NCI-H1092 (cell line): Measurements from ENCODE around the gene COPB2.
"Not testable (repeated sequence)": the region's sequence is repeated elsewhere in the genome, so short reads cannot be mapped to it uniquely, and the experiment has no call there.

Experiments used
- DNase-seq: peaks from one replicate; lab custom pipeline; 2025; lab: John Stamatoyannopoulos, UW

The COPB2 gene

GRCh38 chr3:139389552-139390368, at the start of gene COPB2:
Gene COPB2 (minus strand): TSS chr3:139389647. CDS start chr3:139389550, 97 bp downstream.
- DNase-seq: peak; percentile 99

GRCh38 chr3:139434764-139435307, 45.4 kb upstream of the COPB2 start:
- no peak for DNase-seq

DNA sequence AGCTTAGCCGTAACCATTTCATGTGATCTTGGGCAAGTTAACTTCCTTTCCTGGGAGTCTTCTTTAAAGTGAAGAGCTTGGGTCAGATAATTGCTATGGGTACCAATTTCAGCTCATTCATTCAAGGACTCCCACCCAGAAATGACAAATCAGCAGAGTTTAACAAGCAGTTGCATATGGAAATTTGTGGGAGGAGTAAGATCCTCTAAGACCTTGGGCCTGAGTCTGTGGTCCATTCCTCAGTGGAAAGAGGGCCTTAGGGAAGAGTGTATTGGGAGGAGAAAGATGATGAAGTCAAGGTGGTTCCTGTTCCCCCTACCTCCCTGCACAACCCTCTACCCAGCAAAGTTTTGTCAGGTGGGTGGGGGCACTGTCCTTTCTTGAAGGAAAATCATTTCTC, 44.8 kb upstream of the COPB2 start:
- DNase-seq: no peak

DNA sequence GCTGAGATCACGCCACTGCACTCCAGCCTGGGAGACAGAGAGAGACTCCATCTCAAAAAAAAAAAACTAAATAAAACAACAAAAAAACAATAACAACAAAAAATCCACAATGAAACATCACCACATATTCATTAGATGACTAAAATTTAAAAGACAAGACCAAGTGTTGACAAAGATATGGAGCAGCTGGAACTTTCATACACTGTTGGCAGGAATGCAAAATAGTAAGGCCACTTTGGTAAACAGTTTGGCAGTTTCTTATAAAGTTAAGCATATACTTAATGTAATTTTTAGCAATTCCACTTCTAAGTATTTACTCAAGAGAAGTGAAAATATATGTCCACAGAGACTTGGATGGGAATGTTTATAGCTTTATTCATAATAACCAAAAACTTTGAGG, 43.6 kb upstream of the COPB2 start:
- DNase-seq: no peak

GRCh38 chr3:139430493-139430892, 41.0 kb upstream of the COPB2 start:
- peak; percentile 12 for DNase-seq

DNA sequence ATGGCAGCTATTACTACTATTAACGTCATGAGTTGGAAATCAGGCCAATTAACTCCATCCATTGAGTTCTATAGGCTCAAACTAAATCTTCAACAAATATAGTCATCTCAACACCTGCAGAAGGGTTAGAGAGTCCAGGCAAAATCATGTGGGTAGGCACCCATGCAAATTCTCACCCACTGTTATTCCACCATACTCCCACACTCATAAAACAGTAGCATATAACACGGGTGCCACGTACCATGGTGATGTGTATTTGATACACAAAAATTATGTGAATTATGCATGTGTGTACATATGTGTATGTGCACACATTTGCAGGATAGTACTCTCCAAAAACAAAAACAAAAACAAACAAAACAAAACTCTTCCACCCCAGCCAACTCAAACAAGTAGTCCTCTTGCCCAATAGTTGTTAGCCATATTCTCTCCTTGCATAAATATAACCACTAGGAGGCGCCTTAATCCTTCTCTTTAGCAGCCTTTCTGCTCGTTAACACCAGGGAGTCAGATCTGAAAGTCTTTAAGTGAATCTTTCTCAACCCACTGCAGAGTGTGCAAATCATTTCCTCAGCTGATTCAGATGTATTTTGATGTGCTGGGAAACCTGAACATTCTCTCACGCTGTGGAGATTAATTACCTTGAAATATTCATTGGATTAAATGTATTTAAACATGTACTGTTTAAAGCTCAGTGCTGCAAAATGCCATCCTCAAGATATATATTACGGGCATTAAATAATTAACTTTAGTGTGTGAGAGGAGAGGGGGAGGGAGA, 38.0 kb upstream of the COPB2 start:
- DNase-seq: peak; percentile 81

GRCh38 chr3:139425745-139426400, 36.4 kb upstream of the COPB2 start:
- no peak for DNase-seq

- DNase-seq: no peak
Observed at GRCh38 chr3:139423232-139423631, 33.8 kb upstream of the COPB2 start.

DNA sequence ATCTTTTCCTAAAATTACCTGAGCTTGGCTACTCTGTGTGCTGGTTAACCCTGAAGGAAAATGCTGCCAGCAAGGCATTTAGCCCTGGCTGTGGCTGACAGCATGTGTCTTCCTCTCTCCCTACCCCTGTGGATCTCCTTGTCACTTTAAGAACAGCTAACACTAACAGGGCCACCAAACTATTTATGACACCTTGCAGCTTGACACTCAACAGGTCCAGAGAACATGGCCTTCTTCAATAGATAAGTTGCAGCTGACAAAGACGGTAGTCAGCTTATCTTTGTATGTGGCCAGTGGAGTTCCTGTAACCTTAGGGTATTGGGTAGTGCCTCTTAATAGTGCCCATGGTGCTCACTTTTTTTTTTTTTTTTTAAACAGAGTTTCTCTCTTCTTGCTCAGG, 32.0 kb upstream of the COPB2 start:
- DNase-seq: no peak

DNA sequence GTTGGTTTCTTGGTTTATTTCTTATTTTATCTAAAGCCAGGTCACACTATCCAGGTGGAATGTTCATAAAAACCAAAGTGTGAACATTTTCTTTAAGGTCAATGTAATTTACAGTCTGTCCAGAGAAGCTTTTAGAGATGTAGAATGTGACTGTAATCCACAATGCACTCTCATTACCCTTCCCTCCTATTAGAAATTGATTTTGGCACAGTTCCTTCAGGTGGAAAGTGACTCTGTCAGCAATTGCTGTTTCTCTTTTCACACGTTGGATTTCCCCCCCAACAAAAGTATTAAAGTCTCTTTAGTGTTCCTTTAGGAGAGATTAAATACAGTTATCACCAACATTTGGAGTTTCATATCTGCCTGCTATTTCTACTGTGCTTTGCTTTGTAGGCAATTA, 31.6 kb upstream of the COPB2 start:
- DNase-seq: no peak

DNA sequence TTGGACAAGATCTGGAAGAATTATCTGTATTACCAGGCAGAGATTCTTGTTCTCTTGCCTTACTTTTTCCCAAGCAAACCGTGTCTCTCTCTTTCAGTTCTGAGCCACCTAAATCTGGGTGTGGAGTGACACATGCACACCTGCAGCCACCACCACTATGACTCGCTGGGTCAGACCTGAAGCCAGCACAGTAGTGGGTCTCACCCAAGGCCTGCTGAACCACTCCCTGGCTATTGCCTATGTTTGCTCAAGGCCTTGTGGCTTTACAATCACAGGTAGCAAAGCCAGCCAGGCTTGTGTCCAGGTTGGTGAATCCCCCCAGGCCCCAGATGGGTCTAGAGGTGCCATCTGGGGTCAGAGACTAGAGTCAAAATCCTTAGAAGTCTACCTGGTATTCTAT, 28.7 kb upstream of the COPB2 start:
- no peak for DNase-seq

DNA sequence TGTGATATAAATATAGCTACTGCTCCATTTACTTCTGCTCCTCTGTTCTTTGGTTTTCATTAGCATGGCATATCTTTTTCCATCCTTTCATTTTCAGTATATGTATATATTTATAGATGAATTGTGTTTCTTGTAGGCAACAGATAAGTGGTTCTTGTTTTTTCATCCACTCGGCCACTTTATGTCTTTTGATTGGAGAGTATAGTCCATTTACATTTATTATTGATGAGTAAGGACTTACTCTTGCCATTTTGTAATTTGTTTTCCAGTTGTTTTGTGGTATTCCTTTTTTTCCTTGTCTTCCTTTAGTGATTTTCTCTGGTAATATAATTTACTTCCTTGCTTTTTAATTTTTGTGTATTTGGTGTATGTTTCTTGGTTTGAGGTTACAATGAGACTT, 26.8 kb upstream of the COPB2 start:
- no peak for DNase-seq

GRCh38 chr3:139414608-139415224, 25.3 kb upstream of the COPB2 start:
- no peak for DNase-seq

- not testable (repeated sequence) for DNase-seq
Observed at GRCh38 chr3:139412891-139413290, 23.4 kb upstream of the COPB2 start.

DNA sequence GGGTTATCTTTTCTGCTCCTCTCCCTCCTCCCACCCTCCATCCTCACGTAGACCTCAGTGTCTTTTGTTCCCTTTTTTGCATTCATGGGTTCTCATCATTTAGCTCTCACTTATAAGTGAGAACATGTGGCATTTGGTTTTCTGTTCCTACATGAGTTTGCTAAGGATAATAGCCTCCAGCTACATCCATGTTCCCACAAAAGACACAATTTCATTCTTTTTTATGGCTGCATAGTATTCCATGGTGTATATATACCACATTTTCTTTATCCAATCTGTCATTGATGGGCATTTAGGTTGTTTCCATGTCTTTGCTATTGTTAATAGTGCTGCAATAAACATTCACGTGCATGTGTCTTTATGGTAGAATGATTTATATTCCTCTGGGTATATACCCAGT, 11.7 kb upstream of the COPB2 start:
- DNase-seq: not testable (repeated sequence)

DNA sequence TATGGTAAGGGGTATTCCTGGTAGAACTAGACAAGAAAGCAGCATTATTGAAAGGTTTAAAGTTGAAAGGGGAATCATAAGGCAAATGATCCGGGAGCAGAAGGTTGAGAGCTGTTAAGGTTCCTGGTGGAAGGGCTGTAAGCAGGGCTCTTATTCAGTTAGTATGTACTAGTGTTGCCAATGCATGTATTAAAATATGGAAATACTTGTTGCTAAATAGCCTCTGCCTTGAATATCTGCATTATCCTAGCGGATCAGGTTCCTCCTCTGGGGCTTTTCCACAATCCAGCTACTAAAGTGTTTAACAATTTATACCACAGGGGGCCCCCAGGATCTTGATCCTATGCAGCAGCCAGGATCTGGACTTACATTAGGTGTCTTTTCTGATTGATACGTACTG, 7.3 kb upstream of the COPB2 start:
- no peak for DNase-seq

- DNase-seq: no peak
Observed at GRCh38 chr3:139394116-139394515, 4.7 kb upstream of the COPB2 start.

DNA sequence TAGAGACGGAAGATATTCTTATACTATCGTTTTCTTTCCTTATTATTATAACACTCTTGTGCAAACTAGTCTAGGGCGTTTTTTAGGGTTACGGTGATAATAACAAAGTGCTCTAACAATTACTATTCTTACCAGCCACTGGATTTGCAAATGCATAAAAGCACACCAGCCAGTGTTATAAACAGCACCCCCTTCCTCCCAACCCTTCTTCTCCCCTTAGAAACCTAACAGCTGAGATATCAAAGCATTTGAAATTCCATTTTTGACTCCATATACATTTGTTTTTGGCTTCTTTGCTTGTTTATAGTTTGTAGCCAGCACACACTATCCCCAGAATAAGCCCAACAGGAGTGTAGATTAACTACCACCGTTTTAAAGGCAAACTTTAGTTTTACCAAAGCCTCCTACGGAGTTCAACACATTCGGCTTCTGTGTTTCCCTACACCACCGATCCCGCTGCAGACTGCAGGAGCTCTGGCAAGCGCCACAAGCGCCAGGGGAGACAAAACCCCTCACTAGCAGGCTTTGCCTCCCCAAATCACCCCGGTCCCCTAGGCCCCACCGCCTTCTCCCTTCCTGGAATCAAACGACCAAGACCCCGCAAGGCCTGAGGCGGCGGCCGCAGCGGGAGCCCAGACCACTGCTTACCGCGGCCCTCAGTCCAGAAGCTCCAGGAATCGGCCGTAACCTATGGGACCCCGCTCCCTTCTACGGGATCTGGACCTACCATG, 461 bp downstream of the COPB2 start:
- DNase-seq: no peak

DNA sequence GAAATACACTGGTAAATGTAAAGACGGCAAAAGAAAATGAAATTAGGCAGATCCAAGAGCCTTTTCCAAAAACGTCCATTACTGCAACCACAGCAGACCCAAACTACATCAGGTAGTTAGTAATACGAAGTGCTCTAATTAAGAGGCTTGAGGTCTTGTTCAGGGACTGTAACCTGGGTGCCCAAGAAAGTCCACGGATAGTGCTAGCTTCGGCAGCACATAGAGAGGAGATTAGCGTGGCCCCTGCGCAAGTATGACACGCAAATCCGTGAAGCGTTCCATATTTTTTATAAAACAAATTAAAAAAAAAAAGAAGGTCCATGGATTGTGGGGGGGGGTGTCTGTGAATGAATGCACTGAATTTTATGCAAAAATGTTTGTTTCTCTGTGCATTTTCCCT, 1.4 kb downstream of the COPB2 start:
- DNase-seq: no peak

DNA sequence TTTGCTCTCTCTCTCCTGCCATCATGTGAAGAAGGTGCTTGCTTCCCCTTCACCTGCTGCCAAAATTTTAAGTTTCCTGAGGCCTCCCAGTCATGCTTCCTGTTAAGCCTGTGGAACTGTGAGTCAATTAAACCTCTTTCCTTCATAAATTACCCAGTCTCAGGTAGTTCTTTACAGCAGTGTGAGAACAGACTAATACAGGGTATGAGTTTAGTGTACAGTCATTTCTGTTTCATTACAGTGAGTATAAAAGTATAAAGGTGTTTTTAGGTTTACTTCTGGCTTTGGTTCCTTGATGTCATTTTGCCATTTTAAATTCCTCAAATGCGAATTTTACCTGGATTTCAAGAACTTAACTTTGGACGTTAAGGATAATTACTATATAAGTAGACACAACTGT, 7.2 kb downstream of the COPB2 start:
- not testable (repeated sequence) for DNase-seq

- no peak for DNase-seq
Observed at GRCh38 chr3:139380575-139380974, 8.9 kb downstream of the COPB2 start.
